Ovary (tissue), 3 donors: ENCODE results near the gene MRI1.

Experiments
- POLR2A ChIP-seq: fragments of 450-650 bp; IDR thresholded peaks from one replicate; pipeline ENCODE4 v1.6.1; 2017; ENCODE audit warnings: antibody characterized with exemption, mild to moderate bottlenecking, moderate library complexity
- TF ChIP-seq, protein P1 (sequence below), 3 donors: fragments of 450-650 bp in 2 of 3; fragments of 200-600 bp in 1 of 3; IDR thresholded peaks; one replicate each; pipeline versions ENCODE4 v1.5.1 to v1.8.0; 2016 to 2022; ENCODE audit warnings: antibody characterized with exemption in 3 of 3, mild to moderate bottlenecking in 1 of 3
- donor health status: DM: no; HTN: no; CAD: no.

DNA sequence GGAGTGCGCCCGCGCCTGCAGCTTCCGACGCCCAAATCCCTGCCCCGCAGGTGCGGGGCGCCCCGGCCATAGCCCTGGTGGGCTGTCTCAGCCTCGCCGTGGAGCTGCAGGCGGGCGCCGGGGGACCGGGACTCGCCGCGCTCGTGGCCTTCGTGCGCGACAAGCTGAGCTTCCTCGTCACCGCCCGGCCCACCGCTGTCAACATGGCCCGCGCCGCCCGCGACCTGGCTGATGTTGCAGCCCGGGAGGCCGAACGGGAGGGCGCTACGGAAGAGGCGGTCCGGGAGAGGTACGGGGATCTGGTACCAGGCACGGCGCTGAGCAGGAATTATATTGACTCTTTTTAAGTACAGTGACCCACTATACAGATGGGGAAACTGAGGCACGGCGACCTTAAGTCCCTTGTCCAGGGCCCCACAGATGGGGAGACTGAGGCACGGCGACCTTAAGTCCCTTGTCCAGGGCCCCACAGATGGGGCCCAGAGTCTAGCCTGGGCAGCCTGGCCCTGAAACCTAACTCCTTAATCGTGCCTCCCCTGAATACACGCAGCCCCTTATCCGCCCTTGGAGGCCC, 586 bp downstream of the MRI1 start:
- TF ChIP-seq POLR2A, result no peak
- TF ChIP-seq, protein P1, sequence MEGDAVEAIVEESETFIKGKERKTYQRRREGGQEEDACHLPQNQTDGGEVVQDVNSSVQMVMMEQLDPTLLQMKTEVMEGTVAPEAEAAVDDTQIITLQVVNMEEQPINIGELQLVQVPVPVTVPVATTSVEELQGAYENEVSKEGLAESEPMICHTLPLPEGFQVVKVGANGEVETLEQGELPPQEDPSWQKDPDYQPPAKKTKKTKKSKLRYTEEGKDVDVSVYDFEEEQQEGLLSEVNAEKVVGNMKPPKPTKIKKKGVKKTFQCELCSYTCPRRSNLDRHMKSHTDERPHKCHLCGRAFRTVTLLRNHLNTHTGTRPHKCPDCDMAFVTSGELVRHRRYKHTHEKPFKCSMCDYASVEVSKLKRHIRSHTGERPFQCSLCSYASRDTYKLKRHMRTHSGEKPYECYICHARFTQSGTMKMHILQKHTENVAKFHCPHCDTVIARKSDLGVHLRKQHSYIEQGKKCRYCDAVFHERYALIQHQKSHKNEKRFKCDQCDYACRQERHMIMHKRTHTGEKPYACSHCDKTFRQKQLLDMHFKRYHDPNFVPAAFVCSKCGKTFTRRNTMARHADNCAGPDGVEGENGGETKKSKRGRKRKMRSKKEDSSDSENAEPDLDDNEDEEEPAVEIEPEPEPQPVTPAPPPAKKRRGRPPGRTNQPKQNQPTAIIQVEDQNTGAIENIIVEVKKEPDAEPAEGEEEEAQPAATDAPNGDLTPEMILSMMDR (IDR thresholded peaks at IDR 0.05), result no peak
